Measurements from ENCODE around the gene NOS2. TPM values are rescaled to one million over a fixed set of nuclear protein-coding genes. Genes with fewer than 3 reads are reported as not detected.
"Not testable (repeated sequence)": the region's sequence is repeated elsewhere in the genome, so short reads cannot be mapped to it uniquely, and the experiment has no call there.

The NOS2 gene
- total RNA-seq = under 1 TPM in 3 of 4 donors, not detected in 1; 0.13 to 0.69 (median 0.33) TPM

DNA sequence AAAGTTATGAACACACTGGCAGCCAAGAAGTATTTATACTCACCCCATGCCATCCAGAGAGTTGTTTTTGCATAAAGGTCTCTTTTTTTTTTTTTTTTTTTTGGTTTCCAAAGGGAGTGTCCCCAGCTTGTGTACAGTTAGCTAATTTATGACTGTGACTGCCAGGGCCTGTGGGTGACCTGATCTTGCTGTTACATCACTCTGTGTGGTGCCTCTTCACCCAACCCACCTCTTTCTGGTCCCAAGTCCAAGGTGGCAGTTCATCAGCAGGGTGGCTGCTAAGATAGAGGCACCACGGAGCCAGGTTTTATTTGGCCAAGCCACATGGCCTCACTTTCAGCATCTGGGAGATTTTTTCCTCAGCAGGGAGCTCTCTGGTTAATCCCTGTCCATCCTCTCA, at the start of gene NOS2:
Gene NOS2 (minus strand): TSS at position 8 of the 400 bp plus-strand sequence. CDS start 1,720 bp downstream, outside the sequence.
- DNase-seq (ENCODE audit: extremely low spot score) = no peak
- H3K4me1 ChIP-seq = peaks cover 0 to 4% (median 2%) of the 10 kb centered on the region in 4 donors
- H3K36me3 ChIP-seq = no peaks in the 10 kb centered on the region
- WGBS = 36% methylated on average over 1 of the region's 1 CpG
- H3K9me3 ChIP-seq = no peaks in the 10 kb centered on the region
- intact Hi-C loops (cut with DNase I) = loop anchor here (10.0 kb wide), 1 partner anchor 454 kb away; no protein-coding TSS in a partner anchor
- H3K27me3 ChIP-seq = peaks cover 0 to 9% (median 0%) of the 10 kb centered on the region in 4 donors
- no peak within 1 kb of the TSS for H3K27ac ChIP-seq (replicated peaks in 1 of 4)
- no peak for TF ChIP-seq EP300 (IDR thresholded peaks at IDR 0.05)
- TF ChIP-seq POLR2AphosphoS5 (IDR thresholded peaks at IDR 0.05) = no peak
- TF ChIP-seq POLR2A (IDR thresholded peaks at IDR 0.05; ENCODE audit: low read depth) = no peak
- TF ChIP-seq, protein P1, sequence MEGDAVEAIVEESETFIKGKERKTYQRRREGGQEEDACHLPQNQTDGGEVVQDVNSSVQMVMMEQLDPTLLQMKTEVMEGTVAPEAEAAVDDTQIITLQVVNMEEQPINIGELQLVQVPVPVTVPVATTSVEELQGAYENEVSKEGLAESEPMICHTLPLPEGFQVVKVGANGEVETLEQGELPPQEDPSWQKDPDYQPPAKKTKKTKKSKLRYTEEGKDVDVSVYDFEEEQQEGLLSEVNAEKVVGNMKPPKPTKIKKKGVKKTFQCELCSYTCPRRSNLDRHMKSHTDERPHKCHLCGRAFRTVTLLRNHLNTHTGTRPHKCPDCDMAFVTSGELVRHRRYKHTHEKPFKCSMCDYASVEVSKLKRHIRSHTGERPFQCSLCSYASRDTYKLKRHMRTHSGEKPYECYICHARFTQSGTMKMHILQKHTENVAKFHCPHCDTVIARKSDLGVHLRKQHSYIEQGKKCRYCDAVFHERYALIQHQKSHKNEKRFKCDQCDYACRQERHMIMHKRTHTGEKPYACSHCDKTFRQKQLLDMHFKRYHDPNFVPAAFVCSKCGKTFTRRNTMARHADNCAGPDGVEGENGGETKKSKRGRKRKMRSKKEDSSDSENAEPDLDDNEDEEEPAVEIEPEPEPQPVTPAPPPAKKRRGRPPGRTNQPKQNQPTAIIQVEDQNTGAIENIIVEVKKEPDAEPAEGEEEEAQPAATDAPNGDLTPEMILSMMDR (IDR thresholded peaks at IDR 0.05) = no peak
- no peak within 1 kb of the TSS for H3K4me3 ChIP-seq

DNA sequence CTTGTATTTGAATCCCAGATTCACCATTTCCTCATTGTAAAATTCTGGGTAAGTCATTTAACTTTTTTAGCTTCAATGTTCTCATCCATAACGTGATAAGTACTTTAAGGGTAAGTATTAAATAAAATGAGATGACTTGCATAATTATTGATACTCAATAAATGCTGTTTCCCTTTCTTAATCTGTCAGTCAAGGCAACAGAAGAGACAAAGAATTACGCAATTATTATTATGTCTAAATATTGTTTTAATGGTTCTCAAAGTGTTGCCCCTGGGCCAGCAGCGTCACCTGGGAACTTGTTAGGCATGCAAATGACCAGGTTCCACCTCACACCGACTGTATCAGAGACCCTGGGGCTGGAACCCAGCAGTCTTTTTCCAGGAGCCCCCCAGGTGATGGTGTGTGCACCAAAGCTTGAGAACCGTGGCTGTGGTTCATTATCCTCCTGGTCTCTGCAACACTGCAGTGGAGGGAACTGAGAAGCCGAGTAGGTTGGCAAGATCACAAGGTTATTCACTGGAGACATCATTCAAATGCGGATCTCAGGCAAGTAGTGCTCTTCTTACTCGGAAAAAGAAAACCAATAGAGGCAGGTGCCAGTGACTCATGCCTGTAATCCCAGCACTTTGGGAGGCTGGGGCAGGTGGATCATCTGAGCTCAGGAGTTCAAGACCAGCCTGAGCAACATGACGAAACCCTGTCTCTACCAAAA, 49.3 kb upstream of the NOS2 start:
- no peaks in the 10 kb centered on the region for H3K36me3 ChIP-seq
- H3K9me3 ChIP-seq = no peaks in the 10 kb centered on the region
- H3K4me3 ChIP-seq = no peak overlapping the region
- DNase-seq (ENCODE audit: extremely low spot score) = no peak
- intact Hi-C loops (cut with DNase I) = no loop called here
- TF ChIP-seq POLR2AphosphoS5 (IDR thresholded peaks at IDR 0.05) = no peak
- TF ChIP-seq, protein P1 (IDR thresholded peaks at IDR 0.05) = no peak
- TF ChIP-seq POLR2A (IDR thresholded peaks at IDR 0.05; ENCODE audit: low read depth) = no peak
- TF ChIP-seq EP300 (IDR thresholded peaks at IDR 0.05) = no peak
- no peaks in the 10 kb centered on the region for H3K27me3 ChIP-seq
- 82% methylated on average over 9 of the region's 9 CpGs for WGBS
- no peak overlapping the region for H3K27ac ChIP-seq (replicated peaks in 1 of 4)
- H3K4me1 ChIP-seq = no peaks in the 10 kb centered on the region

DNA sequence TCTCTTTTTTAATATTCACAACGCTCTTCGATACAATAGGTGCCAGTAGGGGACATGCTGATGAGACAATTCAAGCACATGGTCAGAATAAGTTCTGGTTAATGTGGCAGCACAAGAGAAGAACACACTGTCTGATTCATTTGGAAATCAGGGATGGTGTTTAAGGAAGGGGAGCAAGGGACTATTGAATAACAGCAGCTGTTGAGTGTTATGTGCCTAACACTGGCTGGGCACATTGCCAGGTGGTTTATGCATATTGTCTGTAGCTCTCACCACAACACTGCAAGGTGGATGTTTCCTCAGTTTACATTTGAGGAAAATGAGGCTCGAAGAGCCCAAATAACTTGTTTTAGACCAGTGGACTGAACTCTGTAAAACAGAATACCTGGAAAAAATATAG, 48.6 kb upstream of the NOS2 start:
- Histone ChIP-seq H3K27ac (replicated peaks in 1 of 4) (no peak overlapping the region), H3K4me3 (no peak overlapping the region), H3K27me3 (no peaks in the 10 kb centered on the region), H3K9me3 (no peaks in the 10 kb centered on the region), H3K36me3 (no peaks in the 10 kb centered on the region), H3K4me1 (no peaks in the 10 kb centered on the region)
- TF ChIP-seq POLR2A (IDR thresholded peaks at IDR 0.05; ENCODE audit: low read depth) (no peak), EP300 (IDR thresholded peaks at IDR 0.05) (no peak), POLR2AphosphoS5 (IDR thresholded peaks at IDR 0.05) (no peak)
- TF ChIP-seq, protein P1 (IDR thresholded peaks at IDR 0.05) = no peak
- no peak for DNase-seq (ENCODE audit: extremely low spot score)
- intact Hi-C loops (cut with DNase I) = no loop called here
- WGBS = 85% methylated on average over 3 of the region's 3 CpGs

DNA sequence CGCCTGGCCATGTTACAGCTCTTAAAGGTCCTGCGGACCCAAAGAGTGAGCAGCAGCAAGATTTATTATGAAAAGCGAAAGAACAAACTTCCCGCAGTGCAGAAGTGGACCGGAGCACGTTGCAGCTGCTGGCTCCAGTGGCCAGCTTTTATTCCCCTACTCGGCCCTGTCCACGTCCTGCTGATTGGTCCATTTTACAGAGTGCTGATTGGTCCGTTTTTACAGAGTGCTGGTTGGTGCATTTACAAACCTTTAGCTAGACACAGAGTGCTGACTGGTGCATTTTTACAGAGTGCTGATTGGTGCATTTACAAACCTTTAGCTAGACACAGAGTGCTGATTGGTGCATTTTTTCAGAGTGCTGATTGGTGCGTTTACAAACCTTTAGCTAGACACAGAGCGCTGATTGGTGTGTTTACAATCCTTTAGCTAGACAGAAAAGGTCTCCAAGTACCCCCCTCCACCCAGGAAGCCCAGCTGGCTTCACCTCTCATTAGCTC, 46.5 kb upstream of the NOS2 start:
- H3K4me3 ChIP-seq; intact Hi-C loops (cut with DNase I); H3K36me3 ChIP-seq; H3K4me1 ChIP-seq; H3K27me3 ChIP-seq; DNase-seq (ENCODE audit: extremely low spot score); H3K9me3 ChIP-seq; H3K27ac ChIP-seq (replicated peaks in 1 of 4): not testable (repeated sequence)
- 93% methylated on average over 3 of the region's 11 CpGs for WGBS

DNA sequence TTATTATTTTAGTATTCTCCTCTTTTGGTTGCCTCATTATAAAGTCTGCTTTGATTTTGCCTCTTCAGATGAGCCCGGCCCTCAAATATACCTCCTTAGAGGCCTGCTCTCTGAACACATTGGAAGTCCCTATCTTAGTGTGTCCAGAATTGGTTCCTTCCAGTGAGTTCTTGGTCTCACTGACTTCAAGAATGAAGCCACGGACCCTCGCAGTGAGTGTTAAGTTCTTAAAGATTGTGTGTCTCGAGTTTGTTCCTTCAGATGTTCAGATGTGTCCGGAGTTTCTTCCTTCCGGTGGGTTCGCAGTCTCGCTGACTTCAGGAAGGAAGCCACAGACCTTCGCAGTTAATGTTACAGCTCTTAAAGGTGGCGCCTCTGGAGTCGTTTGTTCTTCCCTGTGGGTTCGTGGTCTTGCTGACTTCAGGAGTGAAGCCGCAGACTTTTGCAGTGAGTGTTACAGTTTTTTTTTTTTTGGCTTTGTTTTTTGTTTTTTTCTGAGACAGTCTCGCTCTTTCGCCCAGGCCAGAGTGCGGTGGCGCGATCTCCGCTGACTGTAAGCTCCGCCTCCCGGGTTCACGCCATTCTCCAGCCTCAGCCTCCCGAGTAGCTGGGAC, 45.8 kb upstream of the NOS2 start:
- Histone ChIP-seq H3K4me3 (no peak overlapping the region), H3K4me1 (no peaks in the 10 kb centered on the region), H3K36me3 (no peaks in the 10 kb centered on the region), H3K27me3 (no peaks in the 10 kb centered on the region), H3K27ac (replicated peaks in 1 of 4) (no peak overlapping the region), H3K9me3 (no peaks in the 10 kb centered on the region)
- no peak for DNase-seq (ENCODE audit: extremely low spot score)
- WGBS = 82% methylated on average over 23 of the region's 23 CpGs
- TF ChIP-seq, protein P1 (IDR thresholded peaks at IDR 0.05) = no peak
- TF ChIP-seq POLR2A (IDR thresholded peaks at IDR 0.05; ENCODE audit: low read depth) = no peak
- no peak for TF ChIP-seq POLR2AphosphoS5 (IDR thresholded peaks at IDR 0.05)
- TF ChIP-seq EP300 (IDR thresholded peaks at IDR 0.05) = no peak
- intact Hi-C loops (cut with DNase I) = no loop called here

Data from esophagus muscularis mucosa (tissue), 4 donors.